Ovary (tissue), 9 donors: ENCODE data around the gene FAM53B. TPM values are rescaled to one million over a fixed set of nuclear protein-coding genes. Genes with fewer than 3 reads are reported as not detected.
A peak's percentile ranks its signal among the peaks of the same experiment; 100 is the strongest.

Experiments
- DNase-seq, 5 donors: peaks; one replicate each; pipeline ENCODE4 v3.0.0-alpha.2; 2019 to 2020
- H3K27ac ChIP-seq, 2 donors: fragments of 200-600 bp; one replicate each; pipeline versions ENCODE4 v1.5.1 to v1.8.0; 2019 to 2022
- H3K27me3 ChIP-seq: fragments of 200-600 bp; one replicate; pipeline ENCODE4 v1.8.0; 2022
- H3K36me3 ChIP-seq: fragments of 200-600 bp; sonication (generic); one replicate; pipeline ENCODE4 v1.5.1; 2019
- H3K4me1 ChIP-seq: one replicate; pipeline ENCODE4 v1.8.1; 2013; ENCODE audit warnings: mild to moderate bottlenecking, moderate library complexity; ENCODE audit not compliant: insufficient read depth
- H3K4me3 ChIP-seq: fragments of 200-600 bp; sonication (generic); one replicate; pipeline ENCODE4 v1.5.1; 2017
- H3K9me3 ChIP-seq, 2 donors: fragments of 200-600 bp in 1 of 2; sonication (generic) in 1 of 2; one replicate each; pipeline versions ENCODE4 v1.5.1 to v1.8.1; 2013 to 2019; ENCODE audit warnings: mild to moderate bottlenecking in 1 of 2, moderate library complexity in 1 of 2
- EP300 ChIP-seq: sonication (generic); formaldehyde crosslinking; IDR thresholded peaks from one replicate; pipeline ENCODE4 v1.6.1; 2017; ENCODE audit warnings: antibody characterized with exemption
- POLR2A ChIP-seq: fragments of 450-650 bp; IDR thresholded peaks from one replicate; pipeline ENCODE4 v1.6.1; 2017; ENCODE audit warnings: antibody characterized with exemption, mild to moderate bottlenecking, moderate library complexity
- WGBS, 3 donors: extraction: QIAGEN DNeasy Blood & Tissue Kit in 1 of 3; methylation state at CpG; one replicate each; pipeline versions ENCODE4 v1.1.5 to v1.1.7; 2013 to 2017; 5-methylcytosine and 5-hydroxymethylcytosine counted together
- intact Hi-C, 4 donors: fragments of 100-400 bp; cut with DNase I; formaldehyde crosslinking; loops; one replicate each; pipeline versions ENCODE4 v1.11.0 to v1.15.1; 2022 to 2023
- polyA plus RNA-seq, 2 donors: library from polyadenylated mRNA; stranded (reverse); fragments of 200-250 nt in 1 of 2; fragments of 350-450 nt in 1 of 2; fragmentation: Illumina TruSeq in 1 of 2; extraction: RNeasy Lipid Tissue Mini Kit (QIAGEN cat#74804) in 1 of 2; gene quantifications; one replicate each; pipeline ENCODE4 v1.2.3, GENCODE V29; 2013 to 2014
- total RNA-seq, 7 donors: library from RNA; depleted of rRNA in 2 of 7; stranded (reverse); fragments of >200 nt in 2 of 7; fragmentation: NEBNext Ultra II Directional in 3 of 7; extraction: Animal tissue kit (Norgen Biotek cat#: 25700) in 3 of 7; gene quantifications; one replicate each; pipeline versions ENCODE4 v1.1.0 to v1.2.4, GENCODE V29; 2016 to 2023
- TF ChIP-seq, protein P1 (sequence below), 3 donors: fragments of 450-650 bp in 2 of 3; fragments of 200-600 bp in 1 of 3; IDR thresholded peaks; one replicate each; pipeline versions ENCODE4 v1.5.1 to v1.8.0; 2016 to 2022; ENCODE audit warnings: antibody characterized with exemption in 3 of 3, mild to moderate bottlenecking in 1 of 3
- donor health status: DM: no; HTN: no; CAD: no; lungs with moderate emphysema.
- donor health status: DM: no; HTN: no; CAD: no.
- donor health status: Bipolar disorder and iron deficiency.
- donor health status: DM: yes; HTN: yes; CAD: no.
- donor health status: DM: no; HTN: no; CAD: no.
- donor health status: DM: yes; HTN: yes; CAD: no.

Gene FAM53B
- total and polyA plus RNA-seq, 9 donors, result 9.7 to 77.6 (median 45.5) TPM

DNA sequence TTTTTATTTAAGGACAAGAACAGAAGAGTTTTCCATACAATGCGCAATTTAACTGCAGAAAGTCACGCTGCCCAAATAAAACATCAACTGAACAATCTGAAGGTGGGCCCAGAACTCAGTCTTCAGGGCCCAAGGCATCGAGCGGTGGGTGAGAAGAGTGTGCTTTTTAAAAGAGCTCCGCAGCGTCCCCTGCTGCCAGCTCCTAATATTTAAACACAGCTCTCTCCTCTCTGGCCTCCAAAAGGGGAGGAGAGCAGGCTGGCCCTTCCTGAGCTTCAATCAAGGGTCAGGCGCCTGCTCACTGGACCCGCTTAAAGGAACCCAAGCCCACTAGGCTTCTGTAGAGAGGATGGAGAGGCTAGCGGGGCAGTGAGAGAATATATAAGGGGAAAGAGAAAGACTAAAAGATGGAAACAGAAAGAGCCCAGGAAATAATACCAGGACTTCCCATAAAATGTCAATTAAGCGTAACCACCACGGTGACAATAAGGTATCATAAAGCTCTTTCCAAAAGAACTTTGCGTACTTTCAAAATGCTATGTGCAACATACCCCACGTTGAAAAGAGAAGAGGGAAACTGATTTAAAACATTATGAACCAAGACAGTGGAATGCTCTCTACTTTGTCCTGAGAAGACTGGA is 2.8 kb downstream of the FAM53B start:
- no peak overlapping the region for H3K4me3 ChIP-seq
- peak; percentile 85 to 92 (median 88) for DNase-seq
- WGBS, 3 donors, result 15 to 19% (median 15%) methylated on average over 13 of the region's 13 CpGs

GRCh38 chr10:124740369-124741280 is 3.6 kb downstream of the FAM53B start:
- H3K27ac ChIP-seq, result peak overlapping the region; percentile 39 to 78
- H3K9me3 ChIP-seq, result no peaks in the 10 kb centered on the region
- H3K4me3 ChIP-seq, result peak overlapping the region; percentile 16
- no peak for TF ChIP-seq EP300
- TF ChIP-seq, protein P1, sequence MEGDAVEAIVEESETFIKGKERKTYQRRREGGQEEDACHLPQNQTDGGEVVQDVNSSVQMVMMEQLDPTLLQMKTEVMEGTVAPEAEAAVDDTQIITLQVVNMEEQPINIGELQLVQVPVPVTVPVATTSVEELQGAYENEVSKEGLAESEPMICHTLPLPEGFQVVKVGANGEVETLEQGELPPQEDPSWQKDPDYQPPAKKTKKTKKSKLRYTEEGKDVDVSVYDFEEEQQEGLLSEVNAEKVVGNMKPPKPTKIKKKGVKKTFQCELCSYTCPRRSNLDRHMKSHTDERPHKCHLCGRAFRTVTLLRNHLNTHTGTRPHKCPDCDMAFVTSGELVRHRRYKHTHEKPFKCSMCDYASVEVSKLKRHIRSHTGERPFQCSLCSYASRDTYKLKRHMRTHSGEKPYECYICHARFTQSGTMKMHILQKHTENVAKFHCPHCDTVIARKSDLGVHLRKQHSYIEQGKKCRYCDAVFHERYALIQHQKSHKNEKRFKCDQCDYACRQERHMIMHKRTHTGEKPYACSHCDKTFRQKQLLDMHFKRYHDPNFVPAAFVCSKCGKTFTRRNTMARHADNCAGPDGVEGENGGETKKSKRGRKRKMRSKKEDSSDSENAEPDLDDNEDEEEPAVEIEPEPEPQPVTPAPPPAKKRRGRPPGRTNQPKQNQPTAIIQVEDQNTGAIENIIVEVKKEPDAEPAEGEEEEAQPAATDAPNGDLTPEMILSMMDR (IDR thresholded peaks at IDR 0.05), result no peak
- H3K27me3 ChIP-seq, result no peaks in the 10 kb centered on the region
- intact Hi-C loops, result loop anchor here (2.0 to 5.0 kb wide), 7 partner anchors 38 to 208 kb away; no protein-coding TSS in a partner anchor
- peaks cover 43% of the 10 kb centered on the region for H3K4me1 ChIP-seq
- WGBS, 3 donors, result 6 to 7% (median 6%) methylated on average over 18 of the region's 18 CpGs
- H3K36me3 ChIP-seq, result no peaks in the 10 kb centered on the region
- peak in 4 of 5 donors; percentile 70 to 75 (median 72) for DNase-seq

More for the DNA sequence above, 2.8 kb downstream of the FAM53B start:
- no peaks in the 10 kb centered on the region for H3K36me3 ChIP-seq
- H3K27ac ChIP-seq, result peak overlapping the region in 1 of 2 donors; percentile 78
- peaks cover 37% of the 10 kb centered on the region for H3K4me1 ChIP-seq
- intact Hi-C loops, result loop anchor here (2.0 to 5.0 kb wide), 7 partner anchors 39 to 209 kb away; no protein-coding TSS in a partner anchor
- no peaks in the 10 kb centered on the region for H3K9me3 ChIP-seq
- no peaks in the 10 kb centered on the region for H3K27me3 ChIP-seq
- TF ChIP-seq EP300 (no peak), POLR2A (no peak)
- TF ChIP-seq, protein P1 (IDR thresholded peaks at IDR 0.05), result peak; percentile 94 to 95 (median 95)

DNA sequence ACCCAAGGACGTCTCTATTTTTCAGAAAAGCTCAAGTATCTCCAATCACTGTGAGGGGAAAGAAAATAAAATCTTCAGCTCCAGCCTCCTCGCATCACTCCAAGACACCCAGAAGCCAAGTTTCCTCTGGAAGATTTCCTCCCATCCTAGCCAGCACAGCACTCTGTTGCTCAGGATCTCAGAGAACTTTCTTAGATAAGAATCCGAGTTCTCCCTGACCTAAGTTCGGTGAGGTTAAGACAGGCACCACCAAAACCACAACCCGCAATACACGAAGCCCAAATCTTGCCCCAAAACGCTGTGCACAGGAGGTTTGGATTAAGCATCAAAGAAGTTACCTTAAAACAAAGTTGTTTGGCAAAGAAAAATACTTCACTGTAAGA is 4.2 kb downstream of the FAM53B start:
- Histone ChIP-seq H3K9me3 (no peaks in the 10 kb centered on the region), H3K4me3 (no peak overlapping the region), H3K36me3 (no peaks in the 10 kb centered on the region), H3K27me3 (no peaks in the 10 kb centered on the region), H3K27ac (peak overlapping the region in 1 of 2 donors; percentile 78), H3K4me1 (peaks cover 48% of the 10 kb centered on the region)
- DNase-seq, result peak in 2 of 5 donors; percentile 20 to 27
- intact Hi-C loops, result loop anchor here (2.0 to 5.0 kb wide), 8 partner anchors 38 to 208 kb away; no protein-coding TSS in a partner anchor
- 2 to 7% (median 4%) methylated on average over 7 of the region's 7 CpGs for WGBS, 3 donors
- TF ChIP-seq EP300, result no peak
- TF ChIP-seq POLR2A, result no peak
- TF ChIP-seq, protein P1 (IDR thresholded peaks at IDR 0.05), result no peak

- H3K27me3 ChIP-seq, result no peaks in the 10 kb centered on the region
- no peak overlapping the region for H3K4me3 ChIP-seq
- TF ChIP-seq, protein P1 (IDR thresholded peaks at IDR 0.05), result no peak
- TF ChIP-seq EP300 (no peak), POLR2A (no peak)
- 25 to 41% (median 33%) methylated on average over 13 of the region's 13 CpGs for WGBS, 3 donors
- DNase-seq, result no peak
- peaks cover 55% of the 10 kb centered on the region for H3K4me1 ChIP-seq
- intact Hi-C loops, result loop anchor here in 2 of 4 donors (5.0 kb wide), 2 partner anchors 37 to 92 kb away; no protein-coding TSS in a partner anchor
- no peaks in the 10 kb centered on the region for H3K36me3 ChIP-seq
- peak overlapping the region in 1 of 2 donors; percentile 78 for H3K27ac ChIP-seq
- no peaks in the 10 kb centered on the region for H3K9me3 ChIP-seq
Observed at GRCh38 chr10:124739119-124739921, 4.9 kb downstream of the FAM53B start.
